ENCODE measurements around the gene CRABP1. TPM values are rescaled to one million over a fixed set of nuclear protein-coding genes. Genes with fewer than 3 reads are reported as not detected.

Gene CRABP1
- total RNA-seq, 1 donor from 2014 or later, result not detected

- DNase-seq (ENCODE audit: low read depth), result no peak
These were observed 22.9 kb upstream of the CRABP1 start for GRCh38 chr15:78317145-78317836.

DNA sequence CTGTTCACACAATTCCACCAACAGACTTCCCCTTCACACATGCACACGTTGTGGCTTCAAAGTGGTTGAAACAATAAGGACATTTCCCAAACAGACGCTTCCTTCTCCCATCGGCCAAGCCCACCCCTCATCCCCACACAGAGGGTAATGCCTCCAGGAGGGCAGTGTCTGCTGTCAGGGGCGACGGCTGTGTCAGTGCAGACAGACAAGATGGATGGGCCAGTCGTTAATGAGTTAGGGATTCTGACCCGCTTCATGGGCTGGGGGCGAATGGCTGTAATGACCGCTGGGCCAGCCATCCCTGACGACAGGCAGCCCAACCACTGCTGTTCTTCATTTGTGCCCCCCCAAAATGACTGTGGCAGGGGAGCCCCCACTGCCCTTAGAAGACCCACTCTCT, 20.6 kb upstream of the CRABP1 start:
- DNase-seq (ENCODE audit: low read depth), result no peak

GRCh38 chr15:78320183-78320582, 20.0 kb upstream of the CRABP1 start:
- no peak for DNase-seq (ENCODE audit: low read depth)

DNA sequence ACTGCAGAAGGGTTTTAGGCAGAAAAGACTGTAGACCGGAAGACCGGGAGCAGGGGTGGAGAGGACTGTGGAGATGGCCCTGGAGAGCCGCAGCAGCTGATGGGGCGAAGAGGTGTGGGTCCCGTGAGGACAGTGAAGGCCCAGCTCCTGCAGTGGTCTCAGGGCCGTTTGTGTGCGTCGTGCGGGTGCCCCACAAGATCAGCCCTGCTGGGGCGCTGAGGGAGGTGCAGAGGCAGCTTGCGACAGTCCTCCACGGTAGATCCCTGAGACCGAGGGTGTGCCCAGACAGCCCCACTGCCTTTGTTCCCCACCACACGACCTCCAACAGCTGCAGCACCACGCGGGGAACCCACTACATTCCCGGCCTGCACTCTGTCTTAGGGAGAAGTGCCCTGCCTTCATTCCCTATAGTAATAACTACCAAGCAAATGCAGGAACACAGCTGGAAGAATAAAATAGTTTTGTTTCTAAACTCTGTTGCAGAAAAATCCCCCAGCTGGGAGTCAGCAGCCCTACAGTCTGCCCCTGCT, 19.0 kb upstream of the CRABP1 start:
- DNase-seq (ENCODE audit: low read depth), result no peak

DNA sequence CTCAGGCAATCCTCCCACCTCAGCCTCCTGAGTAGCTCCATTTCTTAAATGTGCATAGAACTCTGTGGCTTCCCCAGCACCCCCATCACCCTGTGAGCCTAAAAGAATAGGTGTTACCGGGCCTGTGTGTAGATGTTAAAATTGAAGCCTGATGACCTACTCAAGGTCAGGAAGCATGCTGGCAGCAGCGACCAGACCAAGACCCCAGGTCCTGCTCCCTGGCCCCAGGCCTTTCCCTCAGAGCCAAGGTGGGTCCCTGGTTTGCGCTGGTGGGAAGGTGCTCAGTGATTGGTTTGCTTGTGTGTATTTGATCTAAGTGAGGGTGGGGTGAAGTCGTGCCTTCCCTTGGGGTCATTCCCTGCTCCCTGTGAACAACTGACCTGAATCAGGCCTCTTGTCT, 18.4 kb upstream of the CRABP1 start:
- DNase-seq (ENCODE audit: low read depth), result no peak

GRCh38 chr15:78322243-78322642, 17.9 kb upstream of the CRABP1 start:
- no peak for DNase-seq (ENCODE audit: low read depth)

GRCh38 chr15:78322724-78323521, 17.2 kb upstream of the CRABP1 start:
- no peak for DNase-seq (ENCODE audit: low read depth)

- no peak for DNase-seq (ENCODE audit: low read depth)
These were observed 16.5 kb upstream of the CRABP1 start for GRCh38 chr15:78323693-78324092.

GRCh38 chr15:78324144-78324543, 16.0 kb upstream of the CRABP1 start:
- DNase-seq (ENCODE audit: low read depth), result no peak

GRCh38 chr15:78325092-78325843, 14.9 kb upstream of the CRABP1 start:
- DNase-seq (ENCODE audit: low read depth), result peak; percentile 79

DNA sequence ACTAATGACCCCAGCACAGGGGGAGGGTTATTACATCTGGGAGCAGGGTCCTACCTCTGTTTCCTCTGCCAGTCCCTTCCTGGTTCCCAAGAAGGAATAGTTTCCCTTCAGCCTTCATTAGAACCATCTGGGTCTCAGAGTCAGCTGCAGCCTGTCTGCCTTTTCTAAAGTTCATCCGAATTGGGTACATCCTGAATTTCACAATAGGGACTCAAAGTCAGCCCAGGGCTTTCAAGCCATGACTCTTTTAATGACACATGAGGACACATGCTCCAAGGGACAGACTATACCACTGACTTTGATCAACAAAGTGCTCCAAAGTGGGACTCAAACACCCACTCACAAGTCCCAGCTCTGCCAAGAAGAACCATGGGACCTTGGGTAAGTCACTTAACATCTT, 12.7 kb upstream of the CRABP1 start:
- DNase-seq (ENCODE audit: low read depth), result peak; percentile 7

GRCh38 chr15:78329625-78330024, 10.5 kb upstream of the CRABP1 start:
- DNase-seq (ENCODE audit: low read depth), result no peak

DNA sequence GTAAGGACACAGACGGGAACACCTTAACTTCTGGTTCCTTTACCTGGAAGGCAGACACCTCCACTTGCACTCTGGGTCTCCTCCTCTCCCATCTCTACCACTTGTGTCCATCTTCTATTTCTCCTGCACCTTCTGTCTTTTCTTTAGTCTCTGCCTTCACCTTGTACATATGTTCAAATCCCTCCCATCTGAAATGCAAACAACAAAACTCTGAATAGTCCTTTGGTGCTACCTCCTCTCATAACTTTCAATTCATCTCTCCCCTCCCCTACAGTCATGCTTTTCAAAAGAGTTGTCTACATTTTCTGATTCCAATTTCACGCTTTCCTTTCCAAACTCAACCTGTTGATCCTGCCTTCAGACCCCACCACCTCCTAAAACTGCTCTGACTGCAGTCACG, 5.3 kb upstream of the CRABP1 start:
- no peak for DNase-seq (ENCODE audit: low read depth)

GRCh38 chr15:78335985-78336384, 4.2 kb upstream of the CRABP1 start:
- no peak for DNase-seq (ENCODE audit: low read depth)

DNA sequence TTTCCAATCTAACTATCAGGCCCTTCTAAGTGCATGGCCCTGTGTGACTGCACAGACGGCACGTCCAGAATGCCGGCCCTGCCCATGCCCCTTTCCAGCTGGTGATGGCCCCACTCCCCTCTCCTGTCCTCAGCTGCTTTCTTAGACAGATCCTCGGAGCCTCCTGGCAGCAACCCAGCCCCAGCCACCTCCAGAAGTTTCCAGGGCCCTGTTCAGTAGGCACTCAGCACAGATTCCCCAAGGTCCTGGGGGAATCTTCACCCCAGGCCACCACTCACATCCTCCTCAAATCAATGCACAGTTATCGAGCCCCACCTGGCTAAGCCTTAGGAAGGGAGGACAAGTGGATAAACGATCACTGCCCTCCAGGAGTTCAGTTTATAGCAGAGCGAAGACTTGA, 1.4 kb upstream of the CRABP1 start:
- no peak for DNase-seq (ENCODE audit: low read depth)

DNA sequence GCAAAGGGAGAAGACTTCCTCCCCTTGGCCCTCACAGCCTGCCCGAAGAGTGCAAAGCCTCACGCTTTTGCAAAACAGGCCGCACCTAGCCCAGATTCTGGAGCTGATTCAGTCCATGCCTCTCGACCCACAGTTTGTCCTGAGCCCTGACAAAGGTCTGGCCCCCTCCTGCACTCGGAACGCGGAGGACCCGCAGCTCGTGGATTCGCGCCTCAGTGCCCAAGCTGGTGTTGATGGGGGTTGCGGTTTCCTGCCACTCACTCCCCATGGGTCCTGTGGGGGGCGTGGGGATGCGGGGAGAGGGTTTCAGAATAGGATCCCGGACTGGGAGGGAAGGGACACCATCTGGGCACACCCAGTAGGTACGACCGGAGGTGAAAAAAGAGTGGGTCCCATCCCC, 594 bp upstream of the CRABP1 start:
- no peak for DNase-seq (ENCODE audit: low read depth)

DNA sequence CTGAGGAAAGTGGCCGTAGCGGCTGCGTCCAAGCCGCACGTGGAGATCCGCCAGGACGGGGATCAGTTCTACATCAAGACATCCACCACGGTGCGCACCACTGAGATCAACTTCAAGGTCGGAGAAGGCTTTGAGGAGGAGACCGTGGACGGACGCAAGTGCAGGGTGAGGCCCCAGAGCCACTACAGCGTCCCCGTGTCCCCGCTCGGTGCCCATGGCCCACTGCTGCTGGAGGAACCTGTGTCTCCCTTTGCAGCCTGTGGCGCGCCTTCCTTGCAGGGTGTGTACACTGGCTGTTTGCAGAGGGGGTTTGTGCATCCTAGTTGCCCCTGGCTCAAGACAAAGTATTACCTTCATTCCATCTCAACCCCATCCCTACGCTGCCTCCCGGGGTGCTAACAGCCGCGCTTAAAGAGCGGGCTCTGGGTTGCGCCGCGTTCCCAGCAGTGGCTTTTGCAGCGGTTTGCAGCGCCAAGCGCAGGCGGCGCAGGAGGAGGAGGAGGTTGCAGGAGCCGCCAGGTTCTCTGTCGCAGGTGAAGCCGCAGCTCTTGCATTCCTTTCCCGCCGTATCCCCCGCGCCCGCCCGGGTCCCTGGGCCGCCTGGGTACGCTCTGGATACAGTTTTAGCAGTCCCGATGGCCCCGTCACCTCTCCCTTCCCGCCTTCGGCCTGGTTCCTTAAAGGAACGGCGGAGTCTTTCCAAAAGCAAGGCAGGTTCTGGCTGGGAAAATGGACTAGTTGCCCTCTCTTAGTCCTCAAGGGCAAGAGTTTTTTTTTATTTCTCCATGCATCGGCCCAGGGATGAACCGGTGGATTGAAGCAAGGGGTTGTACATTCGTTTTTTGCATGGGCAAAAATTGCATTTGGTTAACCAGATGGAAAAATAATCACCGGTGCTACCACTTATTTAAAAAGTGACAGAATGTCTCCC, 1.2 kb downstream of the CRABP1 start:
- DNase-seq (ENCODE audit: low read depth), result no peak

- DNase-seq (ENCODE audit: low read depth), result no peak
These were observed 1.9 kb downstream of the CRABP1 start for GRCh38 chr15:78342021-78342420.

DNA sequence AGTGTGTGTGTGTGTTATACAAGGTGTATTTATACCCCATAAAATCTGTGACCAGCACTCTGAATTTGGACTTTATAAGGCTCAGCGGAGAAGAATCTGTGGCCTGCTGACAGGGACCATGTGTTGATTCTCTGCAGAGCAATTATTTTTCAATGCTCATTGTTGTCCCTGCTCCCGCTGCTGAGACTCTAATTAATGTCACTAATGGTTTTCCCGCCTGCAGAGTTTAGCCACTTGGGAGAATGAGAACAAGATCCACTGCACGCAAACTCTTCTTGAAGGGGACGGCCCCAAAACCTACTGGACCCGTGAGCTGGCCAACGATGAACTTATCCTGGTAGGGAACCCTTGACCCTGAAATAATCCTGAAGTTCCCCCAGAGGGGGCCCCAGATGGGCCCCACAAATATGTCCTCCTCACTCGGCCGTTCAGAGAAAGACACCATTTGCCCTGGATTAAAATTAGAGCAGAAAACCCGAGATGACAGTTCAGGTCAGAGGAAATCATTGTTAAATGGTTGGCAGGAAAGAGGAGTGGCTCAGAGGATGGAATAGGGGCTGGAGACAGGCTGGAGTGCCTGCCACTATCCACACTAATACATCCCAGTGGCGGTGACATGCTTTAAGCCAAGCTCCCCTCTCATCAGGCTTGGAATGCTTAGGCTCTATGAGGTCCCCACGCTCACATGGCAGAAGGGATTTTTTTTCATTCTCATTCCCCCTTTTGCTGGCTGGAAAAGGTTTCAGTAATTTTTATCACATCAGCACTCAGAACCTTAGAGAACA, 3.3 kb downstream of the CRABP1 start:
- DNase-seq (ENCODE audit: low read depth), result no peak

DNA sequence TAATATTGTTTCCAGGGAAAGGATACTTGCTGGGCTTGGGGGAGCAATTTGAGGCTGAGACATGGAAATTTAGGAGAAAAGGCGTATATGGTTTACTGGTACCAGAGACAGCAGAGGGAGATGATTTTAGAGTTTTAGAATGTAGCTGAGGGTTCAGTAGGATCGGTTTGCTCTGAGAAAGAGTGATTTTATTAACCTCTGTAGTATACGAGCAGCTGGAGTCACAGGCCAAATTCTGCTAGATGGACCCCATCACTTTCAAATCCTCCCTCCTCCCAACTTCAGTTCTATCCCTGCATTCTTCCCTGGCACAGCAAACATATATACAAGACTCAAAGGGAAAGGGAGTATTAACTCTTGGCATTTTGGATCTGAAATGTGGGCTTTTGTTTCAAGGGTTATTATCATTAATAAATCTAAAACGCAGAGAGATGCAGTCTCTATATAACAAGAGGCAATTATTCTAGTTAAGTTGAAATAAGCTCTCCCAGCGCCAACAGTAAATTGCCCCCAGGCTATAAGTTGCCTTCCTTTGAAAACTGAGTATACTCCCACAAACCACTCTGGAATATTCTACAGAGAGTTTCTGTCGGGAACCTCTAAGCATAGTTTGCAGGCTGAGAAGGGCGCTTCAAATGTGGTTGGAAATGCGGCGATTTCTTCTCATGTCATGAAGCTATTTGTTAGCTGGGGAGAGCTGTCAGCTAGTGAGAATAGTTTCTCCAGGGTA, 5.4 kb downstream of the CRABP1 start:
- DNase-seq (ENCODE audit: low read depth), result no peak
